ENCODE measurements around the gene LRRC46.
A peak's percentile ranks its signal among the peaks of the same experiment; 100 is the strongest.

The LRRC46 gene

GRCh38 chr17:47853616-47854015 lies 22.1 kb downstream of the LRRC46 start:
- DNase-seq: no peak

- no peak for DNase-seq
Observed at GRCh38 chr17:47855737-47856136, 24.3 kb downstream of the LRRC46 start.

GRCh38 chr17:47856830-47857229 lies 25.4 kb downstream of the LRRC46 start:
- no peak for DNase-seq

- DNase-seq: no peak
Observed at GRCh38 chr17:47857551-47858455, 26.3 kb downstream of the LRRC46 start.

GRCh38 chr17:47860386-47860785 lies 28.9 kb downstream of the LRRC46 start:
- no peak for DNase-seq

GRCh38 chr17:47862621-47863440 lies 31.4 kb downstream of the LRRC46 start:
- DNase-seq: no peak

- DNase-seq: no peak
Observed at GRCh38 chr17:47864791-47865216, 33.3 kb downstream of the LRRC46 start.

GRCh38 chr17:47866941-47867340 lies 35.5 kb downstream of the LRRC46 start:
- DNase-seq: no peak

GRCh38 chr17:47867813-47868533 lies 36.5 kb downstream of the LRRC46 start:
- no peak for DNase-seq

- no peak for DNase-seq
Observed at GRCh38 chr17:47869114-47869513, 37.6 kb downstream of the LRRC46 start.

- DNase-seq: no peak
Observed at GRCh38 chr17:47870056-47870455, 38.6 kb downstream of the LRRC46 start.

GRCh38 chr17:47871048-47871447 lies 39.6 kb downstream of the LRRC46 start:
- no peak for DNase-seq

GRCh38 chr17:47872019-47872650 lies 40.7 kb downstream of the LRRC46 start:
- peak; percentile 86 for DNase-seq

- DNase-seq: no peak
Observed at GRCh38 chr17:47872651-47873161, 41.2 kb downstream of the LRRC46 start.

GRCh38 chr17:47873200-47874090 lies 42.0 kb downstream of the LRRC46 start:
- no peak for DNase-seq

GRCh38 chr17:47875011-47875985 lies 43.8 kb downstream of the LRRC46 start:
- no peak for DNase-seq

- DNase-seq: no peak
Observed at GRCh38 chr17:47877368-47878034, 46.0 kb downstream of the LRRC46 start.

- DNase-seq: no peak
Observed at GRCh38 chr17:47878203-47879027, 46.9 kb downstream of the LRRC46 start.
